RCC 7860 (cell line): ENCODE measurements around the gene ARID1B.
A peak's percentile ranks its signal among the peaks of the same experiment; 100 is the strongest.

Experiments
- DNase-seq: peaks from one replicate; pipeline ENCODE4 v3.0.0-alpha.2; 2015; ENCODE audit warnings: low spot score
- FAIRE-seq: peaks from 2 replicates; lab custom pipeline; 2012; peaks lifted over from hg19 to GRCh38; lab: Jason Lieb, UNC

ARID1B gene

DNA sequence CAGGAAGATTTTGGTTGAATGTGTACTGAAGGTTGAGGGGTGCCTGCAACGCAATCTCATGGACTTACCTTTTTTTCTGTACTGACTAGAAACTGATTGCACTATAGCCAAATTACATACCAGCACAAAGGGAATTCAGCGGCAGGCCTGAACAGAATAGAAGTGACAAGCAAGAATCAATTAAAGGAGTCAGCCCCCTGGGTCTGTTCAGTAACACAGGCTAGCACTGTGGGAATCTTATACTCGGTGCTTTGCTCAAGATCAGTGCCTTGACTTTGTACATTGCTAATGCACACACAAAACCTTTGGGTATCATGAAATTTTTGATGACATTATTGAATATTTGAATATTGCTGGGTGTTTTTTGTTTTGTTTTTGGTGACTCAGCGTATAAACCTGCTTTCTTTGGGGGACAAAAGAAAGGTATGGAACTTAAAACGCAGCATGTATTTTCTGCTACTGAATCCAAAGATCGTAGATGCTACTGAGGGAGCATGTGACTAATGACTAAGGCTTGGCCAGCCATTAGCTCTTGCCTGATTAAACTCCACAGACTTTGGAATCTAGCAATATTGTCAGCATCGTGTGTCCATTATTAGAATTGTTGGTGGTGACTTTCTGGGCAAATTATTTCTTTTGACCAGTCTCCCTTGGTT, 236.6 kb downstream of the ARID1B start:
- DNase-seq (no peak), FAIRE-seq (no peak)

DNA sequence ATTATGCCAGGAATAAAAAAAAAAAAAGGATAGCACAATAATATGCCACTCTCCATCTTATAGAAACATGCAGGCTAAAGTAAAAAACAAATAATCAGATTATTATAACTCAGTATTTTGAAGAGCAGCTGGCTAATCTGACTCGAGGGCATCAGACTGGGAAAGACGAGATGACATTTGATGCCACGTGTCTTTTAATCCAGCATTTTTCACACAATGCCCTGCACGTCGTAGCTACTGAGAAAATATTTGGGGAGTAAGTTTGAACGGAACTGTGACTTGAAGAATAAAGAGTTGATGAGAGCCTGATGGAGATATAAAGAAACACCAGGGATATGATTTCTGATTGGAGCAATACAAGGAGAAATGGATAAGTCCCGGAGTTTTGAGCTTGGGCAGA, 237.7 kb downstream of the ARID1B start:
- DNase-seq = no peak
- no peak for FAIRE-seq

DNA sequence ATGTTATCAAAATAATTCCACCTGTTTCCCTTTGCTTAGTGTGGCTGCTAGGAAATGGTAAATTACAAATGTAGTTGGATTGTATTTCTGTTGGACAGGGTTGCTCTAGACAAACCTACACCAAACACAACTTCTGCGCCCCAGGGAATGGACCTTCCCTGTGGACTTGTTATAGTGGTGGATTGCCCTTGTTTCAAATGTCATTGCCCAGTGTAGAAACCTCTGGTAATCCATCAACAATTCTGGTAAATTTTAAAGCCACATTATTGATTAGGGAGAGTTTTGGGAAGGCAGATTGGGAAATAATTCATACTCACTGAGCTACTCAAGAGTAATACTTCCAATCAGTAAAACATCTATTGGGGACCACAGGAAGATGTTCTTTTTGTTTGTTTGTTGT, 239.8 kb downstream of the ARID1B start:
- no peak for FAIRE-seq
- DNase-seq = no peak

DNA sequence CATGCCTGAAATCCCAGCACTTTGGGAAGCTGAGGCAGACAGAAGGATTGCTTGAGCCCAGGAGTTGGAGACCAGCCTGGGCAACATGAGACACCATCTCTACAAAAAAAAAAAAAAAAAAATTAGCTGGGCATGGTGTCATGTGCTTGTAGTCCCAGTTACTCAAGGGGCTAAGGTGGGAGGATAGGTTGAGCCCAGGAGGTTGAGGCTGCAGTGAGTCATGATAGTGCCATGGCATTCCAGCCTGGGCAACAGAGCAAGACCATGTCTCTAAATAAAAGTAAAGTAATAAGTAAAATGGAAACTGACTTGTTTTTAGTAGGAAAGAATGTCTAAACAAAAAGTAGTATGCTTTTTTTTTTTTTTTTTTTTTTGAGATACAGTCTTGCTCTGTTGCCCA, 240.7 kb downstream of the ARID1B start:
- FAIRE-seq (peak; percentile 94), DNase-seq (peak; percentile 90)

DNA sequence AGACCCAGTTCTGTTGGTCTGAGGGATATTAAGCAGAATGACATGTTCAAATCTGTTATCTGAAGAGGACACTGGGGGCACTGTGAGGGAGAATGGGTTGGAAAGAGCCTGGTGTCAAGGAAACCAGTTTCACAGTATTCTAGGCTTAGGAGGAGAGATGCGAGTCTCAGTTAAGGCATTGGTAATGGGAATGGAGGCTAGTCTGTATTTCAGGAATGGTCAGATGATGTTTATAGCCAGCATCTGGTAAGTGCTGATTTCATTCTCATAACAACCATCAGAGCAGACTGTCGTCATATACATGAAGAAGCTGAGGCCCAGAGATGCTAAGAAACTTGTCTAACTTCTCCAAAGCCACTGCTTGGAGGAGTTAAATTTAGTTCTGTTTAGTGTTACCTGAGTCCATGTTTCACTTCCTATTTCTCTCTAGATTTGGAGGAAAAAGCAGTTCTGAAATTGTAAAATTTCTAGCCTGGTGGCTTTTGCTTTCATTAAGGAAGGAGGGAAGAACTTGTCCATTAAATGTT, 242.0 kb downstream of the ARID1B start:
- peak; percentile 26 for DNase-seq
- no peak for FAIRE-seq

DNA sequence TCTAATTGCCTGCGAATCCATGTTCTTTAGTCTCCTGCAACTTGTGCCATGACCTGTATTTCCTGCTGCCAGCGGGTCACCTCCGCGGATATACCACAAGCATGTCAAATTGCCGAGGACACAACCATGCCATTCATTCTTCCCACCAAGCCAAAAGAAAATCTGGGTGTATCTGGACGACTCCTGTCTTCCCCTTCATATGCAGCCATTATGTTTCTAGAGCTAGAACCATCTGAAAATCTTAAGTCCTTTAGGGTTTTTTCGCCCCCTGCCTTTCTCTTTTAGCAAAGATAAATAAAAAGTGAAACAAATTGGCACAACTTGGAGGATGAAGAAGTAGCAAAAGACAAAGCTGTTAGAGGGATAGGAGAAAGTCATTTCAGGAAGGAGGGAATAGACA, 242.6 kb downstream of the ARID1B start:
- peak; percentile 46 for DNase-seq
- no peak for FAIRE-seq

DNA sequence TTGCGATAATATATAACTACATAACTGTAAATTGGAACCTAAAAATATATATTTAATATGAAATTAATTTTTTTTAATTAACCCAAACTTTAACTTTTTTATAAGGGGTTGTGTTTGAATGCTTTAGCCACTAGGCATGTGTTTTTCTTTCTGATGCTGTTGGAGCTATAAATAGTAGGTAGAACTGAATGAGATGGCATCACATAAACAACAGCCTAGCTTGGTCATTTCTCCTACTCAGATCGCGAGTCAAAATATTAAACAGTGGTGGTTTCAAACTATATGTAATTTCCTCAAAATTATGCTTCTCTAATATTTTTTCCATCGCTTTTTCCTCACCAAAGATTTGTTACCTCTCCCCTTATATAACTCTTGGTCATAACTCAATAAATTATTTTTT, 243.2 kb downstream of the ARID1B start:
- FAIRE-seq (peak; percentile 33), DNase-seq (peak; percentile 5)

DNA sequence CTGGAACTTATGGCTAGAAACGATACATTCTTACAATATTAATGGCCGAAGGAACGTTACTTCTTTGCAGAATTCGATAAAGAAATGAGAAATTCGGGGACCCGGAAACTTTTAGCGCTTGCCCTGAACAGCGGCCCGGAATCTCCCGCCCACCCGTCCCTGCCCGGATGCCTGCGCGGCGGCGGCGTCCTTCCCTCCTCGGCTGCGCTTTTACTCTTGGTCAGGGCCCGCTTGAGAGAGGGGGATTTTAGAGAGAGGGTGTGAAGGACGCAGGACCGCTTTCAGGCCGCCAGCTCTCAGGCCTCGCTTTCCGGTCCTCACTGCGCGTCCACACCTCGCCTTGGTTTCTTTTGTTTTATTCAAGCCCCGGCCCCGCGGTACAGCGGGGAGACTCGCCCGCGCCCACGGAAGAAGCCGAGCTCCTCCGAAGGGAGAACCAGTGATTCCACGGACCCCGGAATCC, 243.7 kb downstream of the ARID1B start:
- FAIRE-seq = no peak
- peak; percentile 12 for DNase-seq

DNA sequence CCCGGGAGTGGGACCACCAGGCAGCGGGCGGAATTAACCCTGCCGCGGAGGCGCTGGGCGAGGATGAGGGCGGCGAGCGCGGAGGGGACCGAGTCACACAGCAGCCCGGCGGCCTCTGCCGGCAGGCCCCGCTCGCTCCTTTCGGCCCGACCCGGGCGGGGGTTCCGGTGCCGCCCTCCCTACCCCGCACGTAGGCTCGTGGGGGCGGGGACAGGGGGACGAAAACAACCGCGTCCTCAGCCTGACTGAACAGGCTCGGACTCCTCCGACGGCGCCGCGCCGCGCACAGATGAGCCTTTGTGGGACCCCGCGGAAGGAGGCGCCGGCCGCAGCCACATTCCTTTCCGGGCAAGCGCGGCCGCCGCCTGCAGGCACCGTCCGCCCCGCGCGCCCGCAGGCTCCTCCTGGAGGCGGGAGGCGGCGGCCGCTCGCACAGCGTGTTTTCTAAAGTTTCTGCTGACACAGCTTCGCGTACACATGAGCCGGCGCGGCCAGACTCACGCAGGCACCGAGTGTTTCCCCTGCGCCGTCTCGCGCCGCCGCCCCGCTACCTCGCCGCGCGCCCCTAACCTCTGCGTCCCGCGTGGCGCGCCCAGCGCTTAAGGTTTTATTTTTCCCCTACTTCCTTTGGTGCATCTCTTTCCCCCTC, 244.3 kb downstream of the ARID1B start:
- no peak for FAIRE-seq
- peak; percentile 71 for DNase-seq

DNA sequence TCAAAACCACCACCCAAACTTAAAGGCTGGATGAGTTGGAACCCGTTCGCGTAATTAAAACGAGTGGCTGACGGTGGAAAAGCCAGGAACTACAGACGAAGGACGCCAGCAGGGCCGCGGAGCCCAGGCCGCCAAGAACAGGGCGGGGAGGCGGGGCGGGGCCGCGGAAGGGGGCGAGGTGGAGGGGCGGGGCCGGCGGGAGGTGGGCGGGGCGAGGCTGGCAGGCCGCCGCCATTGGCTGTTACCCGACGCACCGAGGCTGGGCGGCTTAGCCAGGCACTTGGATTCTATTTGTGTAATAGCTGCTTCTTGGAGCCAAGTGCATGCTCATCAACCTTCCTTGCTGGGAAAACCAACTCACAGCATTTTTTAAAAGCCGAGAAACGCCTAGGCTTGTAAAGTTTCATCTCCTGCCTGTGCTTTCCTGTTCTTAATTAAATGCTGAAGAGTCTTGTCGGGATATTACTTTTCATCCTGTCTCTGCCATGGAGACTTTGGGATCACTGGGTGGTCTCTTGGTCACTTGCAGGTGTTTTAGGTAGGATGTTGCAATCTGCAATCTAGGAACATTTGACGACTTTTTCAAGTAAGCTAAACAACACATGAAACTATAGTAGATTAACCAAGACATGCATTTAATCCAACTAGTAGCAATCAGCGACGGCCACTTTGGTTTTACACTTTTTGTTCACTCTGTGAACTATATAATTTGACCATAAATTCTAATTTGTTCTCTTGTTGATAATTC, 245.0 kb downstream of the ARID1B start:
- DNase-seq (peak; percentile 66), FAIRE-seq (no peak)

DNA sequence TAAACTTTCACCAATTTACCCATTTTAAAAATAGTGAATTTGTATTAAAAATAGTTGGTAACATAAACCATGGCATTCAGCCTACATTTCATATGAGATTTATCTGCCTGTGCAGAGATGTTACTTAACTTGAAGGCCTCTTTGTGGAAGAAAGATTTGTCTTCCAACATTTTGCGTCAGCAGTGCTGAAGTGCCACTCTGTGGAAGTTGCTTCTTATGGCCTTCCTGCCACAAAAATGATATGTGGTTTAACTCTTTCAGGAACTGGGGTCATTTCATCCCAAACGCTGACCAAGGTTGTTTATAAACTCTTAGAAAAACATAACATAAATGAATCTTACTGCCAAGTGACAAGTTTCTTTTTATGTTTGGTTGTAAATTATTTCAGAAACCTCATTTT, 246.8 kb downstream of the ARID1B start:
- no peak for DNase-seq
- no peak for FAIRE-seq

DNA sequence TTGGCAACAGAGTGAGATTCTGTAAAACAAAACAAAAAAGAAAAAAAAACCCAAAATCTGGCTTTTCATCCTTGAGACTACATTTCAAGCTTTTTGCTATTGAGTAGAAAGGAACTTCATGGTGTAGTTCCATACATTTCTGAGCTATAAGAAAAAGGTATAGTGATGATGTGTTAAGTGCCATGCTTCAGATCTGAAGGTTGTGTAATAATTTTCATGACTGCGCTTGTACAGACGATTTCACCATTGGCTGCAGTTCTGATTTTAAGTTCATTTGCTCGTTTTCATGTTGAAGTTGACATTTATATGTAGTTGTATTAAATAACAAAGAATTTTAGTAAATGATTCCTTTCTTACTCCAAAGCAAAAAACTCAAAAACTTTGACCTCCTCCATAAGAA, 247.6 kb downstream of the ARID1B start:
- DNase-seq (no peak), FAIRE-seq (no peak)

DNA sequence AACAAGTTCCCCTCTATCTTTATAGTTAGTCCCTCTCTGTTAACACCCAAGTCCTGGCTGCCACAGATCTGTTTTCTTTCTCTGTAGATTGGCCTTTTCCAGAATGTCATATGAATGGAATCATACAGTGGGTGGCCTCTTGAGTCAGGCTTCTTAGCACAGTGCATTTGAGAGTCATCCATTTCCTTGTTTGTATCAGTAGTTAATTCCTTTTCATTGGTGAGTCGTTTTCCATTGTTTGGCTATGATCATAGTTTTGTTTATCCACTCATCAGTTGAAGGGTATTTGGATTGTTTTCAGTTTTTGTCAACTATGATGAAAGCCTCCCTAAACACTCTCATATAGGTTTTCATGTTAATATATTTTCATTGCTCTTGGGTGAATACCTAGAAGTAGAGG, 248.3 kb downstream of the ARID1B start:
- FAIRE-seq = no peak

DNA sequence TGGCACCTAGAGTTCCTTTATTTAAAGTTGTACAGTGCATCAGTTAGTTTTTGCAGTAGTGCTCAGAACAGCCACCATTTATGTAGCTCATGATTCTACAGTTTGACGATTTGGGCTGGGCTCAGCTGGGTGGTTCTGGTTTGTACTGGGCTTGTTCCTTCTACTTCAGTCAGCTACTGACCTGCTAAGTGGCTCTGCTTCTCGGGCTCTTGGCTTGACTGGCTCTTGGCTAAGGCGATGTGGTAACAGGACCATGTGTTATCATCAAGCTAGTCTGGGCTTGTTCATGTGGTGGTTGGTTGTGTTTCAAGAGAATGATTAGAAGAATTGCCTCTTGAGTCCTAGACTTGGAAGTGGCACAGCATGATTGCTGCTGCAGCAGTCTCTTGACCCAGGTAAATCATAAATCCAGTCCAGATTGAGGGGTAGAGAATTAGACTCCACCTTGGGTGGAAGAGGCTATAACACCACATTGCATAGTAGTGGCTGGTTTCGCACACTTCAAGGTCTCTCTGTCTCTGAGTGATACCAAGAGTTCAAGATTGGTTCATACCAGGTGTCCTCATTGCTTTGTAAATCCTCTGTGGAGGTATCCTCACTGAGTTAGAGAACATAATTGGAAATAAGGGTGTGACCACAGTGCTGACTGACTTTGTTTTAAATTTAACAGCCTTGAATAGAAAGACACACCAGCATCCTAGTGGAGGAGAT, 253.0 kb downstream of the ARID1B start:
- FAIRE-seq (no peak), DNase-seq (no peak)

More for the DNA sequence above, 248.3 kb downstream of the ARID1B start:
- no peak for DNase-seq

DNA sequence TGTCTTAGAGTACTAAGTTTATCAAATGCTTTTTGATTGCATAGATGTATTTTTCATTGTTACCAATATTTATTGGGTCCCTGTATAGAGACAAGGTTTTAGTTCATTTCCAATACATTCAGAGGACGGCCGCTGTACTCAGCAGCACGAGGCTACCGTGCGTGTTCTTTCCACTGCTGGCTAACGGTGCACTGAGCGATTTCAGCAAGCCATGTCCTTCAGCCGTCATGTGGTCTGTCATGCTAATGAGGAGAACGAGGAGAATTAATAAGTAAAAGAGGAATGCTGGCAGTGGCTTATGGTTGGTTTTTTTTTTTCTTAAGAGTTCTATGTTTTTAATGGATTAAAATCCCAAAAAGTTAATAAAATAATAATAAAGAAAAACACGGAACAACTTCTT, 253.6 kb downstream of the ARID1B start:
- DNase-seq (no peak), FAIRE-seq (no peak)

DNA sequence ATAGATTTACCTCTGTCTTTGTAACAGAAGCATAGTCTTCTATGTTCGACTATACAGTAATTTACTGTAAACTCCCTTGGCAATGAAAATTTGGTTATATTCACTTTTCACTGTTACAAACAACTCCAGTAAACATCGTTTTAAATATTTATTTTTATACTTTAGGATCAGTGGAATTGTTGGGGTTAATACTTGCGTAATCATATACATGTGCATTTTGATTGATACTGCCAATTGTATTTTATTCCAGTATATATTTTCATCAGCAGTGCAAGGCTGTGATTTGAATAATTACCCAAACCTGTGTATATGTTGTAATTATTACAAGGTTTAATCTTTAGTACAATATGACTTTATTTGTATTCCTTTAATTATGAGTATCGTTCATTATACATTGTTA, 255.7 kb downstream of the ARID1B start:
- DNase-seq (no peak), FAIRE-seq (no peak)

DNA sequence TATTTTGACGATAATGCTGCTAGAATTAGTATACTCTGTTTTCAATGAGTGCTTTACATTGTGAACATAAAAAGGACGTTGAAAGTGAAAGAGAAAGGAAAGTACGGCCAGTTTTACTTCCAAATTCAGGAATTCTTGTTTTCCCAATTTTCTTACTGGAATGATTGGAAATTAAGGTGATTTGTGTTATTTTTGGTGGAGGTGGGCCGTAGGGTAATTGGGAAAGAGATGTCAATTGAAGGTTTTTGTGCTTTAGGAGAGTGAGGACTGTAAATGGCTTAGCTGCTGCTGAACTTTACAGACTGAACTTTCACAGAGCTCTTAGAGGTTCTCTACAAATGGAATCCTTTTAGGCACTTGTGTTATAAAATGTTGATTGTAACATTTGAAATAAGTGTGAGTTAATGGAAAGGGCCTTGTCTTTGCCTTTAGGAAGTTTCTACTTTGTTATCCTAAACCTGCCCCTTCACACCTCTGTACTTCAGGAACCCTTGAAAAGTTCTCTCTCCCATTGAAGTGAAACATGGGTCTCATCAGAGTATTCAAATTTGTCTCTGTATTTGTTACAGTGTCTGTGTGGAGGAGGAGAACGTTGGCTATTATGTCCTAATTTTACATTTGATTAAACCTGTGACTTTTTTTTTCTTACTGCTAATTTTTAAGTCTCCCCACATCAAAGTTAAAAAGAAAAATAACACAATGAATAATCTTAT, 256.4 kb downstream of the ARID1B start:
- DNase-seq (no peak), FAIRE-seq (peak; percentile 28)

DNA sequence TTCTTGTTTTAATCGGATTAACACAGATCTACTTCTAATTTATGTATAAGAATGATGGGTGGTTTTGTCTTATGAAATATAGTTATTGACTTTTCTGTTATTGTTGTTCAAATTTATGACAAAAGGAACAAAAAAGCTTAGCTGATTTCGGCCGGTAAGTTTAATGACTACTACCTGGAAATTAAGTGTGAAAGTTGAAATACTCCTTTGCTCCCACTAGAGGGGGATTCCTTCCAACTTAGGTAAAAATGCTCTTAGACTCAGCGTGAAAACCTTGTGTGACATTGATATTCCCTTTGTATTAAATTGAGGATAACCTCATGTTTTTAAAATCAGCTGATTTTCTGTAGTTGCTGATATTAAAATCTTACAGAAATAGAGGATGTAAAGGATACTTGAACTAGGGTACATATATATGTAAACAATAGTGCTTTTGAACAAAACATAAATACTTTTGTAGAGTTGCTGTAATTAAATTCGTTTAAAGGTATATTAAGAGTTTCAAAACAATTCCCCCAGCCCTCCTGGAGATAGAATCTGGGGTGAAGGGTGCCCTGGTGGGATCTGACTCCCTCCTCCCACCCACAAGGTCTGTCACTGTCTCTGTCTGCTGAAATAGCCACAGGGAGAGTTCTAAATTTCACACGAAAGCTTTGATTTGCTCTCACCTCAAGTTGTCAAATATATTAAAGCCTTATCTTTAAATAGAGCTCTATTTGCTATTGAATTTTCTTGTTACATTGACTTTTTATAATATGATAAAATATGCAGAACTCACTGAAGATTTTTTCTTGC, 257.5 kb downstream of the ARID1B start:
- FAIRE-seq (peak; percentile 74), DNase-seq (peak; percentile 36)

DNA sequence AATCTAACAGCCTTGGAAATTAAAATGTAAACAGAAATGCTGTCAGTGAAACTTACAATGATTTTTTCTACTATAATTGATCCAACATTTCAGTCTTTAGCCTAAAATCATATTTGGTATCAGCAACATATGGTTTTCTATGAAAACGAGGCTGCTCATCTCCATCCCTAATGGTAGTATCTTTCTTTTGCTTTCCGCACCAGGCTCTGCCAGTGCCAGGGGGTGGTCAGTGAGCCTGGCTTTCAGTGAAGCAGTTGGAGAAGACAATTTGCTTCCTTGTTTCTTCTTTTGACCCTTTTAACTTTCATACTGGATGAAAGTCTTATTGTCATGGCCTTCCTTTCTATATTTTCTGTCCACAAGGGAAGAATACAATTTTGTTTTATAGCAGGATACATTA, 258.4 kb downstream of the ARID1B start:
- DNase-seq (no peak), FAIRE-seq (no peak)

DNA sequence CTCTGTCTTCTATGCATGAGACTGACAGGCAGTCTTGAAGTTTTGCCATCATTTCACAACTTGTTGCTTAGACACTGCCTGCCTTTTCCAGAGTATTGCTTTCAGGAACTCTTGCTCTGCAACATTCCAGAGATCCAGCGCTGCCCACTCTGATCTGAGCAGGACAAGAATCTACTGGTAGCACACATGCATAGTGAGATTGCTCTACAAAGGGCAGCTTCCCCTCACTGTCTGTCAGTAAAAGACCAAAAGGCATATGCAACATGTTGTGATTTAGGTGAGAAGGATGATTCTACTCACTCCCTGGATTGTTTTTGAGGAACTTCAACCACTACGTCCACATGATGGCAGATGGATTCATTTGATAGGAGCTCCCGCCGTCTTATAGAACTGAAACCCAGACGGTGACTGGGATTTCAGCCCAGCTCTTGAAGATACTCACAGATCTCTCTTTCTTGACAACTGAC, 259.1 kb downstream of the ARID1B start:
- FAIRE-seq (no peak), DNase-seq (no peak)
